NOMO-1 (cell line): ENCODE measurements around the gene OR2G2.

Experiments used
- DNase-seq, 2 experiments: peaks; one replicate each; lab custom pipeline; 2025; ENCODE audit not compliant: unreplicated experiment in 2 of 2; lab: John Stamatoyannopoulos, UW

OR2G2 gene, protein sequence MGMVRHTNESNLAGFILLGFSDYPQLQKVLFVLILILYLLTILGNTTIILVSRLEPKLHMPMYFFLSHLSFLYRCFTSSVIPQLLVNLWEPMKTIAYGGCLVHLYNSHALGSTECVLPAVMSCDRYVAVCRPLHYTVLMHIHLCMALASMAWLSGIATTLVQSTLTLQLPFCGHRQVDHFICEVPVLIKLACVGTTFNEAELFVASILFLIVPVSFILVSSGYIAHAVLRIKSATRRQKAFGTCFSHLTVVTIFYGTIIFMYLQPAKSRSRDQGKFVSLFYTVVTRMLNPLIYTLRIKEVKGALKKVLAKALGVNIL

DNA sequence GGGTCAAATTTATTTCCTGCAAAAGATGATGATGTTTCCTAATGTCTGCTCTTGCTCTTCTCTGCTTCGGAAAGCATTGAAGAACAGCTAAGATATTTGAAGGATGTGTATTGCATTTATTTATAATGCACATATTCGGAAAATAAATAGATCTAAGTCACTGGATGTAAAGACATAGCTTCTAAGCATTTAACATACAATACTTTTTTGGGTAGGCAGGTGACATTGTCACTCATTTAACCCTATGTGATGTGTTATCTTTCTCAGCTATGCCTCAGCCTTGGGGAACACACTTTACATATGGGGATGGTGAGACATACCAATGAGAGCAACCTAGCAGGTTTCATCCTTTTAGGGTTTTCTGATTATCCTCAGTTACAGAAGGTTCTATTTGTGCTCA lies at the start of gene OR2G2:
OR2G2 (plus strand) TSS at position 301 of the 400 bp plus-strand sequence; CDS start at position 301, 0 bp downstream.
- DNase-seq: no peak

DNA sequence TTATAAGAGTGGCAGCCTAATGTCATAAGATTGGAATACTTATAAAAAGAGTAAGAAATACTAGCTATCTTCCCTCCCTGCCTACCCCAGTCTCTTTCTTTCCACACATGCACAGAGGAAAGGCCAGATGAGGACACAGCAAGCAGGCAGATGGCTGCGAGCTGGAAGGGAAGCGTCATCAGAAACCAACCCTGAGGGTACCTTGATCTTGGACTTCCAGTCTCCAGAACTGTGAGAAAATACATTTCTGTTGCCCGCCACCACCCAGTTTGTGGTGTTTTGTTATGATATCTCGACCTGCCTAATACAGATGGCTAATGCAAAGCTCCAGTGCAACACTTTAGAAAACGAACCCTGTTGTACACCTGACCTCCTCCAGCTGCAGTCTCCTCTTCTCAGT lies 49.6 kb upstream of the OR2G2 start:
- no peak for DNase-seq

DNA sequence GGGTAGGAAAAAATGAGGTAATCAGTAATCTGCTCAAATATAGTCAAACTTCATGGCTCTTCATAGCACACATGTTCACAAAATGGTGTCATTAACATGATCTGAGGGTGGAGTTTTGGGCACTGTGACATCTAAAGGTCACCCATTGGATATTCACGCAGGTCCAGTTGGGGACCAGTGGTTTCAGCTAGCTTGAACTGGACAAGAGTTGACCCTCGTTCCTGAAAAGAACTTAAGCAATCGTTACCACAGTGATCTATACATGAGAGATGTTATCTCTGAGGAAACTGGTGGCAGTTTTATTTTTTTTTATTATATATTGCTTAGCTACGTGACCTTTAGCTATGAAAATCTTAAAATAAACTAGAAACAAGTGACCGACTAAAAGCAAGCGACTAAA lies 48.9 kb upstream of the OR2G2 start:
- no peak for DNase-seq

DNA sequence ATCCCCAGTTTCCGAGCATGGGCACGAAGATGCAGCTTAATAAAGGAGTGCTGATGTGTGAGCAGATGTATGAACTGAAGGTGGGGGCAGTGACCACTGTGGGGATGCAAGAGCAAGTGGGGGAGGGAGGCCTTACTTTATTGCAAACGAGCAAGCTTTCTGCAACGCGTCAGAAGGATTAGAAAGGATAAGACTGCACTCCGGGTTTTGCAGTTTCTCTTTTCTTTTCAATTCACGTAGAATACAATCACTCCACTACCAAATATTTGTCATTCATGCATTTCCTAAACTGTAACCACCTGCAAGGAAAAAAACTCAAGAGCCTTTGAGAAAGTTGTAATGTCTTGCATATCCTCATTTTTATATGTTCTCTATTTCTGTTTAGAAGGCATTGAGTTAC lies 47.6 kb upstream of the OR2G2 start:
- no peak for DNase-seq

DNA sequence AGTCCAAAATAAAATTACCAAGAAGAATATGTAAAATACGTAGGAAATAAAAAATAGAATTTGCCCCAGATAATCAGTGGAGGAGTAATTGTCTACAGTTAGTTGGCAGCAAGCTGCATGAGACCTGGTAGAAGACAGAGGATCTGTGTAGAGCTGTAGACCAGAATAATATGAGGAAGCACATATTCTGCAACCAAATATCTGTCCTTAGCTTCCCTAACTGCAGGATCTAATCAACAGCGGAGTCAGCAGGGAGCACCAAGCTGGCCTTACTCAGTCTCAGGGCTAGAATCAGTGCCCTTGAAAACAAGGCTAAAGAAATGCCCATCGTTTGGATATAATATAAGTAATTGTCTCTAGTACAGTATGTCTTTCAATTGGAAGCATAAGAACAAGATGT lies 45.3 kb upstream of the OR2G2 start:
- no peak for DNase-seq

DNA sequence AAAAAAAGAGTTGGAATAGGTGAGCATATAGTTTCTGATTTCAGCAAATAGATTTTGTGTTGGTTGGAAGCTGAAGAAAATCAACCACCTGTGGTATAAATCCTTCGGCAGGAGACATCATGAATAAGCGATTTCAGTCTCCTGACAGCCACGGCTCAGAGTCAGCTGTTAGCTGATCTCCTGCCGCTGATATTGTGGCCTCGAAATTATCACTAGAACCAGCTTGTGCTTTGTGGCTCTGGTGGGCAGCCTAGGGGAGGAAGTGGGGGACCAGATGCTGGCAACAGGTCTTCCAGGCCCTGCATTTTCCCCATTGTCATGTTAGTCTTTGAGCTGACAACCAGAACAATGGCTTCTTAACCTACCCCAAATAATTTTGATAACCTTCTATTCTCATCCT lies 40.1 kb upstream of the OR2G2 start:
- DNase-seq: no peak

DNA sequence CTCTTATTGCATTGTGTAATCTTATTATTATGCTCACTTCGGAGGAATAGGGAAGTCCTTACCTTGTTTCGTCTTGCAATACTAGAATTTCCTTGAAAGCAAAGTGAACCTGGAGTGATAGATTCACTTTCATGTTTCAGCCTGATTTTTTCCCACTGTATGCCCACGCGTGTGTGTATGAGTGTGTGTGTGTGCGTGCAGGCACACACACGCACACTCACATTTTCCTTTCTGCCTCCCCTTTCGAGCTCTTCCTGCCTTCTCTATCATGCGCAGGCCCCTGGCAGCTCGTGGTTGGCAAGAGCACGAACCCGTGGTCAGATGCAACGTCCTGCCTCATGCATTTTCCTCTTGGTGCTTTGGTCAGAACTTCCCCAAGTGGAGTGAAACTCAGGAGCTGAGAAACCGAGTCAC lies 39.4 kb upstream of the OR2G2 start, which contains the start of gene GCSAML:
GCSAML (plus strand) TSS at position 366 of the 414 bp plus-strand sequence. CDS start 58 bp downstream, outside the sequence.
- peak in 1 of 2 experiments; percentile 19 for DNase-seq

DNA sequence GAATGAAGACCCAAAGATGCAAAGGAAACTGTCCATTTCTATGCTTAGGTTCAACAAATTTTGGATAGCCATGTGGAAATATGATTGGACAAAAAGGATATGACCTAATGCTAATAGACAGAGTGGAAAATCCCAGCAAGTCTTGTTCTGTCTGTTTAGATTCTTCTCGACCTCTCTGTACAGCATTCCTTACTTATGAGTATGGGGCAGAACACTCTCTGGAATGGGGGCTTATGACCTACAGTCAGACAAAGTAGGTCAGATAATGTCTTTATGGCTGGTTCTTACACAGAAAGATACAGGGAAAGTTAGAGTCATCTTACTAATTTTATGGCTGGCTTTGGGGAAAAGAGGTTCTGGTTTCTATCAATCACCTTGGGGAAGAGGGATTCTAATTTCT lies 36.4 kb upstream of the OR2G2 start:
- no peak for DNase-seq

DNA sequence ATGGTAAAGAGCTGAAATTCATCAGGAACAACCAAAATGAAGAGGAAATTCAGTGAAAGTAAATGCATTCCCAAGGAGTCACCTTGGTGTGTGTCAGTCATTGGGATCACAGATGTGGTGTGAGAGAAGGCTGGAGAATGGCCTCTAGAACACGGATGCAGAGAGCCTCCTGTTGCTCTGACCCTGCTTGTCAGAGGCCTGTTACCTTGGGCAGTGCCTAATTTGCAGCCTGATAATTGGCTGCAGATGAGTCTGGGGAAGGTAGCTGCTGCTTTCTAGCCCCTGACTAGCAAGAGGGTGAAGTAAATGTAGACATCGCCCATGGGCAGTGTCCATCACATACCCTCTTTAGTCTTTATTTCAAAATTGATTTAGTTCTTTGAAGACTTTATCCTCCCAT lies 35.9 kb upstream of the OR2G2 start:
- DNase-seq: no peak

DNA sequence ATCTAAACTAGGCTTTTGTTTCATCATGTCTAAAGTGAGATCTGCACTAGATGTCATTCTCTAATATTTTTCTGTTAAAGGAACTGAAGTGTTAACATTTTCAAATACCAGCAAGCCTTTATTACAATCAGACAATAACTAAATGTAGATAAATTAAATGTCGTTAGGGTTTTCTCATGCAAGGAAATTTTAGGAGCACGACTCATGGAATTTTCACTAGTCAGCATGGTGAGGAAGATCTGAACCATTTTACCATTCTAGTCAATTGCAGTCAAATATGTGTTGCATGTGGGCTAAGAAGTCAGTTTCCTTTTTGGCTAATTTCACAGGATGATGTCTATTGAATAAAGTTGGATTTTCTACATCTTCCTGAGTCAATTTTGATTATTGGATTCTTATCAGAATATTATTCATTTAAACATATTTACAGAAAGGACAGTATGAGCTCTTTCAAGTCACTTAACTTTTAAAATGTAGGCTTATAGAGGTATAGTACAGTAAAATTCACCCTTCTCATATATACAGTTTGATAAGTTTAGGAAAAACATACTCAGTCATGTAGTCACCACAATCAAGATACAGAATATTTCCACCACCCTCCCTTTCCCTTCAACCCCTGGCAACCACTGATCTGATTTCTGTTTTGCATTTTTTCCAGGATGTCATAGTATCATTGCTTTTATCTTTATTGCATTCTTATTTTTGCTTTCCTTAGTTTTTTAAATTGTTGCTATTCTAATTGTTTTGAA lies 30.1 kb upstream of the OR2G2 start:
- DNase-seq: no peak

DNA sequence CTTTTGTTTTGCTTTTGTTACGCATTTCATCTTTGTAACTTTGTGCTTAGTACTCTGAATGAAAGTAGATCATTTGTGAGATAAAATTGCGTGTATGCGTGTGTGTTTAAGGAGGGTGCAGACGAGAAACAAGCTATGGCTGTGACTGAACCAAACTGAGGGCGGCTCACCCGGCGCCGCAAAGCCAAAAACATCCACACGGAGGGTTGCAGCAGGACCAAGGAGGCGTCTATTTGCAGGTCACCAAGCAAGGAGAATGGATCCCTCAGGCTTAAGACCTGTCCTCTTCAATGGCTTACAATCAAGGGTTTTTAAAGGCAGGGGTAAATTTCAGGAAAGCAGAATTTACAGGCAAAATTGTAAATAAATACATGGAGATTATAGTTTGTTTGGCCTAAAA lies 26.4 kb upstream of the OR2G2 start:
- no peak for DNase-seq

DNA sequence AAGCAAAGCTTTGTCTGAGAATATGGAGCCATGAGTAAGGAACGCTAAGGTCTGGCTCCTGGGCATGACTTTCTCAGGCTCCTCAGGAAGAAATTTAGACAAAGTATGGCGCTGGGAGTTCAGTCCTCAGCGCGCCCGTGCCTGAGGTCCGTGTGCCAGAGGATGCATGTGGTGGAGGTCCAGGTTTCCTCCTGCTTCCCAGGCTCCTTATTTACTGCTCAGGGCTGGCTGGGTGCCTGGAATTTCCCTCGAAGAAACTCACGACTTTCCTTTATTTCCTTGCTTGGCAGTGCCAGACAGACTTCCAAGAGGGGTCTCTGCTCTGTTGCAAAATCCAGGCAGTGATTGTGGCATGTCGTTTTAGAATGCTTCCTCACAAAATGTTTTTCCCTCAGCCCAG lies 26.0 kb upstream of the OR2G2 start:
- no peak for DNase-seq

DNA sequence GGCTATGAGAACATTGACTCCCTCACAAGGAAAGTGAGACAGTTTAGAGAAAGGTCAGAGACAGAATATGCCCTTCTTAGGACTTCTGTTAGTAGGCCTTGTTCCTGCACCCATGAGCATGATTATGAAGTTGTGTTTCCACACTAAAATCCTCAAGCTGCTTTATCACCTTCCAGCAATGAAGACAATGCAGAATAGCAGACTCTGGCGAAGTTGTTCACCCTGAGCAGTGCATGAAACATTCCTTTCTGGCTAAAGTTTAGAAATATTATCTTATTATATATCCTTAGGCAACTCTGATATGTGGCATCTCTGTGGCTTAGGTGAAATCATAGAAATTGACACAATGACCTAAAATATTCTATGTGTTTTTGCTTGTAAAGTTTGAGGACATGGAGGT lies 13.9 kb upstream of the OR2G2 start:
- DNase-seq: no peak

DNA sequence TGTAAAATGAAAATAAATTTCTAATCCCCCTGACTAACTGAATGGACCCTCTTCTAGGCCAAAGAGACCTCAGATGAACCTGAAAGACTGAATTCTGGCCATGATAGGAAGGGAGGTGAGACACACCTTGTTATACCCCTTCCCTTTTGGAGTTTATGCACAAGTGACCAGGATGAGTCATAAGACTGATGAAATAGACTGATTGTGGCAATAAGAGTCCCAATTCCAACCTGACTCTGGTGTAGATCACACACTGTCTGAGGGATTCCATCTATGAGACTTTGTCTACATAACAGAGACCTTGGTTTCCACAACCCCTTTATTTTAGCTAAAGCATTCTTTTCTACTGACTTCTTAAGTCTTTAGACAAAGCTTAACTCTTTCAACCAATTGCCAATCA lies 13.5 kb upstream of the OR2G2 start:
- DNase-seq: no peak

DNA sequence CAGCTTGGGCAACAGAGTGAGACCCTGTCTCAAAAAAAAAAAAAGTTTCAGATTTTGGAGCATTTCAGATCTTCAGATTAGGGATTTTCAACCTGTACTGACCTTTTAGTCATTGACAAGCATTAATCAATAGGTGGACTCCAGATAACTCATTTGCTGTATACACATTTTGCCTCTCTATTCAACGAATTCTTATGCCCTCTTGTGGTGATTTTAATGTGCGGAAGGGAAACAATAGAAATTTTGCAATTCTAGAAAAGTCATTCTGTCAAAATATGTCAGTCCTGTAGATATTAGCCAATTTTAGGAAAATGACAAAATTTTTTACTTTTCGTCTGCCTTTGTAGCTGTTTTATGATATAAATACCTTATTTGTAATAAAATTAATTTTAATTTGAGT lies 11.6 kb upstream of the OR2G2 start:
- peak; percentile 30 to 48 for DNase-seq

DNA sequence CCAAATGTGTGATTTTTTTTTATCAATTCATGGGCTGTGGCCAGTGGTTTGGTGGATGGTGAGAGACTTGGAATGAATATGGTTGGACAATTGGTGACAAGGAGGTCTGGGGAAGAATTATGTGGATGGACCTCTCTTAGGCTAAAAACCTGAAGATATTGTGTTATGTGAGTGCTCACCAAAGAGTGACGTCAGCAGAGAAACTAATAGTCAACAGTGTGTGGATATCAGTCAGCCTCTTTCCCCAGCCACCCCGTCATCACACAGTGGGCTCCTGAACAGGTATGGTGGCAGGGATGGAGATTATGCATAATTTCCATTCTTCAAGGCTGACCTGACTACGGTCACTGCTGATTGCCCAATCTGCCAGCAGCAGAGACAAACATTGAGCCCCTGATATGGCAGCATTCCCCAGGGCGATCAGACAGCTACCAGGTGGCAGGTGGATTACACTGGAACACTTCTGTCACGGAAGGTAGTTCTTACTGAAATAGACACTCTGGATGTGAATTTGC lies 9.2 kb upstream of the OR2G2 start:
- no peak for DNase-seq

DNA sequence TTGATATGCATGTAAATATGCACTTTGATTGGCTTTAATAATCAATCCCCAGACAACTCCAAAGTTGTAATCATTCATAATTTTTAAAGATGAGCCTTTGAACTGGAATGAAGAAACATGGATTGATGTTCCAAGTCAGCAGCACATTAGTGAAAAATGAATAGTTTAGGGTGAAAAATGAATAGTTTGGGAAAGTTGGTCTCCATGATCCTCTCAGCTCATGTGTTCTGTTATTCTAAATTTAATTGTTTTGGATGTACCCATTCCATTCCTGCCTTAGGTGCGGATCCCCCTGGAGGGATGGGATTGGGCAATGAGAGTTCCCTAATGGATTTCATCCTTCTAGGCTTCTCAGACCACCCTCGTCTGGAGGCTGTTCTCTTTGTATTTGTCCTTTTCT lies 17.1 kb downstream of the OR2G2 start, which contains the start of gene OR2G3:
OR2G3 (plus strand) TSS at position 301 of the 400 bp plus-strand sequence; CDS start at position 301, 0 bp downstream.
- DNase-seq: no peak

DNA sequence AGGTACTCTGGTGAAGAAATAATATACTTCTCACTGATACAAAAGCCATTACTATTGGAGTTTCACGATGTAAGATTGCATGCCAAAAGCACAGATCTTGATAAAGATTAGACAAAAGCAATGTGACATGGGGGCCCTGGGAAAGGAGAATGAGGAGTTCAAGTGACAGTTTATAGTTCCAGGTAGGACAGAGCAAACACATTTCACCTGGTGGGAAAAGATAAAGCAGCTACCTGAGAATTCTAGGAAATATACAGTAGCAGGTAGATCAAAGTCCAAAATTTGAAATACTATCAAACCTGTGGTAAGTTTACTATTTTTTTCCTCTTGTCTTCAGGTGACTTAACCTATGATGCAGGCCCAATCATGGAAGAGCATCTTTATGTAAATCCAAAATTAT lies 25.2 kb downstream of the OR2G2 start:
- DNase-seq: no peak

DNA sequence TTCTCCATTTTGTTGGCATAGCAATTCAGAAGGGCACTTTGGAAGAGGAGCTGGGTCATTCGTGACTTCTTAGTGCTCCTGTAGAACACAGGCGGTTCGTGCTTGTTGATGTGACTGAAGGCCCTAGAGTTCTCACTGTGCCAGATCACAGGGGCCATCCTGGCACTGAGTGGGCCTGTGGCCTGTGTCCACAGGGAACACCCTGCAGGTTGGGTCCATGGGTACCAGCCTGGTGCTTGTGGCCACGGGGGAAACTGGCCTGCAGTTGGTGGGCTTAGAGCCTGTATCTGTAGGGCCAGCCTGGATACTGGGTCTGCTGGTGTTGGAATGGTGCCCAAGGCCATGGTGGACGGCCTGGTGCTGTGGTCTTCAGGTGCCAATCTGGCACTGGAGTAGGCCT lies 26.5 kb downstream of the OR2G2 start:
- no peak for DNase-seq

DNA sequence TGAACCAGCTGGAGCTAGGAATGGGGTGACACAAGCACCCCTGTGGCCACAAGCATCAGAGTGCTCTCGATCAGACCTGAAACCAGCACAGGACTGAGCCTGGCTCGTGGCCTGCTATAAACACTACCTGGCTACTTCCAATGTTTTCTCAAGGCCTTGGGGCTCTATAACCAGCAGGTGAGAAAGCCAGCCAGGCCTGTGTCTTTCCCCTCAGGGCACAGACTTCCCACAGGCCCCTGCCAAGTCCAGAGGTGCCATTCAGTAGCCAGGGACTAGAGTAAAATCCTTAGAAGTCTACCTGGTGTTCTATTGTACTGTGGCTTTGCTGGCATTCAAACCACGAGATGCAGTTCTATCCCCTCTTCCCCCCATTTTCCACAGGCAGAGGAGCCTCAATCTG lies 39.8 kb downstream of the OR2G2 start:
- DNase-seq: no peak

DNA sequence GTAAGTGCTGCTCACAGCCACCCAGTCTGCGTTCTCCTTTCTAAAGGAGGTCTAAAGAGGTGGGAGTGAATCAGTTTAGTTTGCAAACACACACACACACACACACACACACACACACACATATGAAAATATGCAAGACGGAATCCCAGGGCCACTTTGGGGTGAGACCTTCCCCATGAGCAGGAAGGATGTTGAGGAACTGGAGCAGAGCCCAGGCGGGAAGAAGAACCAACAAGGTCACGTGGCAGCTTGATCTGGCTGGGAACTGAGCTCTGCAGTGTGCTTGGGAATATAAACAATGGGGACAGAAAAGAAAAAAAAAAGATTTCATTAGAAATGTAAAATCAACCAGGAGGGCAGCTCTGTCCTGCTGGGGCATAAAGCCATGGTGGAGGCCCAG lies 49.9 kb downstream of the OR2G2 start:
- DNase-seq: no peak

DNA sequence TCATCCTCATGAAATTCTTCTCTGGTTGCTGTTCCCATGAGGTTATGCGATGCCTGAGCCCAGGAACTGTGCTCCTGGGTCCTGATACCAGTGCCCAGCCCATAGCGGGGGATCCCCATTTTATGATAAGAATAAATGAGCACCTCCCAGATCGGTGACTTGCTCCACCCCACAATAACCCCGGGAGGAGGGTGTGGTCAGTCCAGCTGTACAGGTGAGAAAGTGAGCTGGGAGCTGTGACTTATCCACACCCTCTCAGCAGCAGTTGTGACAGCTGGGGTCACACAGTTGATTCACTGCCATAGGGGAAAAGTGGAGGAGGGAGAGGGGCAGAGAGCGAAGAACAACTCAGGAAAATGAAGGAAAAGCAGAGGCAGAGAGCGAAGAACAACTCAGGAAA lies 50.6 kb downstream of the OR2G2 start:
- no peak for DNase-seq
